K562 (cell line): ENCODE data around the gene SEZ6L. TPM values are rescaled to one million over a fixed set of nuclear protein-coding genes. Genes with fewer than 3 reads are reported as not detected.

Experiments
- ATAC-seq: fragments of 200-7000 bp; cut with Tn5 transposase; 3 replicates; pipeline ENCODE4 v1.9.1; 2020; ENCODE audit warnings: moderate library complexity
- BruUV-seq: library from RNA; stranded (reverse); fragments of 400-500 nt; replicated peaks from 2 replicates; lab custom pipeline; 2021; lab: Mats Ljungman, UMichigan
- CTCF ChIA-PET: fragments of 300-600 bp; formaldehyde crosslinking; extraction: SDS; loops from one replicate; lab custom pipeline; 2021; ENCODE audit warnings: low intra/inter-chr PET ratio; lab: Yijun Ruan, JAX
- POLR2A ChIA-PET: fragments of 300-600, 350-650 bp; sonication (Branson Sonifier 250); formaldehyde crosslinking; extraction: SDS; loops from one replicate; lab custom pipeline; 2021; ENCODE audit warnings: antibody characterized with exemption, inconsistent platforms; lab: Yijun Ruan, JAX
- DNase-seq, 4 experiments: peaks; one replicate each; pipeline versions ENCODE4 v3.0.0 to v3.0.0-alpha.2; 2011 to 2018; ENCODE audit warnings: low spot score in 3 of 4, mixed read lengths in 3 of 4; ENCODE audit errors: extremely low read depth in 1 of 4
- FAIRE-seq: peaks from 2 replicates; lab custom pipeline; 2011; peaks lifted over from hg19 to GRCh38; lab: Jason Lieb, UNC
- H2AFZ ChIP-seq: 2 replicates; pipeline ENCODE4 v1.6.0; 2011; ENCODE audit warnings: low read depth, low read length, control low read depth, inconsistent platforms
- H3K27ac ChIP-seq: fragments of 200-600 bp; 3 replicates; pipeline ENCODE4 v1.8.0; 2011; ENCODE audit warnings: low read depth, mild to moderate bottlenecking, control low read depth, inconsistent platforms, low read length, moderate library complexity, mixed read lengths; ENCODE audit errors: extremely low read depth
- H3K27me3 ChIP-seq, 2 experiments: fragments of 300-600 bp in 1 of 2; 2 replicates in 1 of 2; 3 replicates in 1 of 2; pipeline versions ENCODE4 v1.6.0 to v1.8.0; 2011; ENCODE audit warnings: inconsistent platforms in 2 of 2, low read length in 2 of 2, mild to moderate bottlenecking in 1 of 2, mixed read lengths in 1 of 2, moderate library complexity in 1 of 2; ENCODE audit not compliant: control insufficient read depth in 2 of 2, insufficient read depth in 2 of 2
- H3K36me3 ChIP-seq: fragments of 300-600 bp; 3 replicates; pipeline ENCODE4 v1.8.0; 2011; ENCODE audit warnings: mild to moderate bottlenecking, low read length, inconsistent platforms; ENCODE audit not compliant: control insufficient read depth, insufficient read depth
- H3K4me1 ChIP-seq, 2 experiments: fragments of 200-600 bp in 1 of 2; replicated peaks in 1 of 2; 2 replicates in 1 of 2; 3 replicates in 1 of 2; pipeline versions ENCODE4 v1.5.1 to v1.8.0; 2011; ENCODE audit warnings: inconsistent platforms in 2 of 2, low read length in 2 of 2, mild to moderate bottlenecking in 1 of 2, mixed read lengths in 1 of 2, moderate library complexity in 1 of 2; ENCODE audit not compliant: control insufficient read depth in 2 of 2, insufficient read depth in 2 of 2
- H3K4me2 ChIP-seq: 2 replicates; pipeline ENCODE4 v1.6.1; 2011; ENCODE audit warnings: low read length, control low read depth, inconsistent platforms, mixed read lengths; ENCODE audit not compliant: insufficient read depth
- H3K4me3 ChIP-seq: fragments of 200-600 bp; sonication (generic), shearing (Covaris generic); 2 replicates; pipeline ENCODE4 v1.5.1; 2016; ENCODE audit warnings: control low read depth, inconsistent platforms
- H3K79me2 ChIP-seq: fragments of 200-600 bp; 3 replicates; pipeline ENCODE4 v1.8.0; 2011; ENCODE audit warnings: low read length, inconsistent platforms; ENCODE audit not compliant: control insufficient read depth, insufficient read depth
- H3K9ac ChIP-seq, 2 experiments: 2 replicates each; pipeline versions ENCODE4 v1.6.0 to v1.6.1; 2011; ENCODE audit warnings: low read depth in 2 of 2, low read length in 2 of 2, control low read depth in 1 of 2, inconsistent platforms in 1 of 2, mild to moderate bottlenecking in 1 of 2, mixed read lengths in 1 of 2; ENCODE audit not compliant: insufficient read depth in 1 of 2
- H3K9me1 ChIP-seq: one replicate; pipeline ENCODE4 v1.6.0; 2011; ENCODE audit warnings: inconsistent platforms, mild to moderate bottlenecking, low read length, moderate library complexity; ENCODE audit not compliant: control insufficient read depth, insufficient read depth
- H3K9me3 ChIP-seq: replicated peaks from 2 replicates; pipeline ENCODE4 v1.5.1; 2011; ENCODE audit warnings: low read depth, low read length, inconsistent platforms; ENCODE audit not compliant: control insufficient read depth, insufficient read depth
- H4K20me1 ChIP-seq: replicated peaks from 2 replicates; pipeline ENCODE4 v1.6.1; 2011; ENCODE audit warnings: low read length, inconsistent platforms, mixed read lengths; ENCODE audit not compliant: control insufficient read depth, insufficient read depth
- DEAF1 ChIP-seq: fragments of 450-650 bp; formaldehyde crosslinking; IDR thresholded peaks from 2 replicates; pipeline ENCODE4 v1.4.0; 2020; ENCODE audit warnings: mild to moderate bottlenecking, moderate library complexity
- IRF1 ChIP-seq: sonication (generic); formaldehyde crosslinking; IDR thresholded peaks from 2 replicates; pipeline ENCODE4 v1.8.0; 2022; ENCODE audit warnings: missing genetic modification reagents, mild to moderate bottlenecking, borderline replicate concordance
- IRF9 ChIP-seq: fragments of 450-650 bp; IDR thresholded peaks from 2 replicates; pipeline ENCODE4 v1.6.1; 2016; ENCODE audit warnings: missing biosample characterization, missing genetic modification characterization
- L3MBTL2 ChIP-seq: fragments of 450-650 bp; IDR thresholded peaks from 2 replicates; pipeline ENCODE4 v1.6.1; 2016; ENCODE audit warnings: mild to moderate bottlenecking, moderate library complexity
- PATZ1 ChIP-seq: fragments of 250-450 bp; sonication (Bioruptor Pico); IDR thresholded peaks from 2 replicates; pipeline ENCODE4 v1.5.0; 2020; ENCODE audit warnings: mild to moderate bottlenecking, borderline replicate concordance
- PHTF2 ChIP-seq: fragments of 250-450 bp; sonication (Bioruptor Pico); IDR thresholded peaks from 2 replicates; pipeline ENCODE4 v1.5.0; 2021; ENCODE audit warnings: mild to moderate bottlenecking
- SUPT5H ChIP-seq: fragments of 450-650 bp; IDR thresholded peaks from 2 replicates; pipeline ENCODE4 v1.6.1; 2016
- ZNF124 ChIP-seq: sonication (generic); formaldehyde crosslinking; IDR thresholded peaks from 2 replicates; pipeline ENCODE4 v1.8.1; 2022; ENCODE audit warnings: missing genetic modification reagents
- ZNF175 ChIP-seq: fragments of 200-800 bp; sonication (Bioruptor generic); IDR thresholded peaks from 2 replicates; pipeline ENCODE4 v1.6.1; 2016; ENCODE audit warnings: low read depth, mild to moderate bottlenecking, missing genetic modification characterization, missing compliant biosample characterization
- ZNF609 ChIP-seq: sonication (generic); formaldehyde crosslinking; IDR thresholded peaks from 2 replicates; pipeline ENCODE4 v1.8.1; 2023; ENCODE audit warnings: missing genetic modification reagents, mild to moderate bottlenecking, borderline replicate concordance
- WGBS: fragments of 100-300 bp; shearing (Covaris generic); methylation state at CpG from one replicate; pipeline ENCODE4 v1.1.6; 2016; ENCODE audit warnings: low coverage, mixed read lengths; ENCODE audit not compliant: insufficient coverage; ENCODE audit errors: missing lambda C conversion rate; 5-methylcytosine and 5-hydroxymethylcytosine counted together
- in situ Hi-C: fragments of 300-500 bp; cut with MboI; formaldehyde crosslinking; loops from 4 replicates; pipeline ENCODE4 v1.15.0; 2018; ENCODE audit warnings: inconsistent platforms, mixed read lengths
- intact Hi-C: fragments of 100-400 bp; cut with micrococcal nuclease; formaldehyde crosslinking; loops from 2 replicates; pipeline ENCODE4 v1.14.2; 2022
- polyA plus RNA-seq, 8 experiments: library from polyadenylated mRNA; depleted of rRNA in 4 of 8; stranded (reverse) in 5 of 8; unstranded in 3 of 8; fragments of >200 nt; fragmentation: Nextera tagmentation in 2 of 8; fragmentation: Illumina TruSeq in 1 of 8; extraction: Ambion mirVana in 2 of 8; extraction: Trizol in 1 of 8; gene quantifications; 2 replicates each; pipeline versions ENCODE4 v1.2.1 to v1.2.3, GENCODE V29; 2011 to 2014; ENCODE audit warnings: inconsistent platforms in 1 of 8, missing spikeins in 1 of 8
- total RNA-seq, 7 experiments: library from RNA; depleted of rRNA in 6 of 7; stranded (reverse); fragments of >200 nt in 6 of 7; fragmentation: Illumina TruSeq in 2 of 7; extraction: Trizol in 2 of 7; gene quantifications; 2 replicates each; pipeline versions ENCODE4 v1.2.1 to v1.2.3, GENCODE V29; 2011 to 2021; ENCODE audit warnings: low replicate concordance in 1 of 7

Gene SEZ6L
- total and polyA plus RNA-seq, 9 of the 15 experiments (the other 6 are each of a cell fraction or from before 2014, with no cell fraction given) = not detected

GRCh38 chr22:26325641-26326040 lies 156.4 kb downstream of the SEZ6L start (continued):
- TF ChIP-seq ZNF609 (CRISPR knock-in tag) (no peak), L3MBTL2 (no peak), IRF1 (CRISPR knock-in tag) (no peak), SUPT5H (no peak)
- TF ChIP-seq, all 486 proteins: peak for 0

- no peak overlapping the region for H3K9ac ChIP-seq
- H3K4me3 ChIP-seq = no peak overlapping the region
- H3K36me3 ChIP-seq = no peaks in the 10 kb centered on the region
- H3K4me1 ChIP-seq = no peaks in the 10 kb centered on the region; a peak in 2 of 5 replicates
- no peaks in the 10 kb centered on the region for H3K9me3 ChIP-seq
- CTCF ChIA-PET = no interaction called here
- H2AFZ ChIP-seq = no peak overlapping the region
- H4K20me1 ChIP-seq = no peaks in the 10 kb centered on the region
- DNase-seq (no peak), ATAC-seq (no peak), FAIRE-seq (no peak)
- H3K27me3 ChIP-seq = peaks cover 0 to 6% of the 10 kb centered on the region in 2 experiments; a peak in 2 of 5 replicates
- H3K9me1 ChIP-seq = no peaks in the 10 kb centered on the region
- no peak overlapping the region for H3K27ac ChIP-seq
- in situ Hi-C loops = loop anchor here (25.0 kb wide), 1 partner anchor 1115 kb away; the partner anchor contains the start of gene CRYBB2
- H3K79me2 ChIP-seq = no peaks in the 10 kb centered on the region
- POLR2A ChIA-PET = interaction anchor here (1.2 kb wide), 1 partner anchor 9 kb away, joined by 4 read pairs; no protein-coding TSS in a partner anchor
- BruUV-seq = no TSS peak
- H3K4me2 ChIP-seq = no peak overlapping the region
- WGBS = 3% methylated on average over 10 of the region's 20 CpGs
- intact Hi-C loops = no loop called here
- TF ChIP-seq IRF9 (tag) = no peak
- no peak for TF ChIP-seq PATZ1 (CRISPR knock-in tag)
- TF ChIP-seq DEAF1 (CRISPR knock-in tag) = no peak
- TF ChIP-seq ZNF124 (CRISPR knock-in tag) = no peak
- TF ChIP-seq PHTF2 (CRISPR knock-in tag) = no peak
- TF ChIP-seq ZNF175 (CRISPR knock-in tag) = no peak
Measured at GRCh38 chr22:26326803-26327202, 157.5 kb downstream of the SEZ6L start.
